IMR-90 (cell line): ENCODE measurements around the gene NPTN. TPM values are rescaled to one million over a fixed set of nuclear protein-coding genes. Genes with fewer than 3 reads are reported as not detected.

Experiments
- ATAC-seq: fragments of 200-7000 bp; cut with Tn5 transposase; 2 replicates; pipeline ENCODE4 v1.9.1; 2020; ENCODE audit warnings: low read depth, mild to moderate bottlenecking, moderate library complexity
- BruUV-seq: library from RNA; stranded (reverse); fragments of 400-500 nt; replicated peaks from 2 replicates; lab custom pipeline; 2021; lab: Mats Ljungman, UMichigan
- CTCF ChIA-PET: fragments of 300-600 bp; formaldehyde crosslinking; extraction: SDS; loops from one replicate; lab custom pipeline; 2021; ENCODE audit warnings: antibody characterized with exemption; lab: Yijun Ruan, JAX
- POLR2A ChIA-PET: fragments of 300-600 bp; sonication (Branson Sonifier 250); formaldehyde crosslinking; loops from one replicate; lab custom pipeline; 2022; ENCODE audit warnings: antibody characterized with exemption; ENCODE audit not compliant: unreplicated experiment; lab: Charles Lee
- DNase-seq: peaks from one replicate; pipeline ENCODE4 v3.0.0; 2013
- H2AFZ ChIP-seq: replicated peaks from 2 replicates; pipeline ENCODE3; 2013; ENCODE audit warnings: low read length, mild to moderate bottlenecking; ENCODE audit not compliant: poor library complexity
- H2AK5ac ChIP-seq: 2 replicates; pipeline ENCODE4 v1.6.1; 2013; ENCODE audit warnings: low read depth, low read length, inconsistent platforms
- H2AK9ac ChIP-seq: replicated peaks from 2 replicates; pipeline ENCODE3; 2013; ENCODE audit warnings: mild to moderate bottlenecking, low read depth, low read length, moderate library complexity; ENCODE audit not compliant: poor library complexity
- H2BK120ac ChIP-seq: 2 replicates; pipeline ENCODE4 v1.6.1; 2013; ENCODE audit warnings: low read depth, low read length, inconsistent platforms
- H2BK15ac ChIP-seq: 3 replicates; pipeline ENCODE4 v1.6.1; 2013; ENCODE audit warnings: low read depth, low read length, inconsistent platforms
- H2BK20ac ChIP-seq: 2 replicates; pipeline ENCODE4 v1.6.1; 2013; ENCODE audit warnings: low read depth, mild to moderate bottlenecking, inconsistent platforms, low read length, moderate library complexity
- H2BK5ac ChIP-seq: 2 replicates; pipeline ENCODE4 v1.6.1; 2013; ENCODE audit warnings: mild to moderate bottlenecking, low read depth, low read length, inconsistent platforms; ENCODE audit not compliant: poor library complexity, severe bottlenecking
- H3K14ac ChIP-seq: replicated peaks from 2 replicates; pipeline ENCODE4 v1.6.1; 2013; ENCODE audit warnings: low read depth, low read length, inconsistent platforms
- H3K18ac ChIP-seq: 2 replicates; pipeline ENCODE4 v1.6.1; 2013; ENCODE audit warnings: low read depth, low read length, control low read depth
- H3K23ac ChIP-seq: 2 replicates; pipeline ENCODE4 v1.6.1; 2013; ENCODE audit warnings: low read depth, low read length, inconsistent platforms
- H3K27ac ChIP-seq: 2 replicates; pipeline ENCODE4 v1.5.1; 2013; ENCODE audit warnings: mild to moderate bottlenecking, control low read depth, low read length; ENCODE audit not compliant: insufficient read depth
- H3K27me3 ChIP-seq: 2 replicates; pipeline ENCODE4 v1.6.1; 2013; ENCODE audit warnings: low read length; ENCODE audit not compliant: control insufficient read depth, insufficient read depth
- H3K36me3 ChIP-seq: 2 replicates; pipeline ENCODE4 v1.6.1; 2013; ENCODE audit warnings: low read length, mixed read lengths; ENCODE audit not compliant: control insufficient read depth, insufficient read depth
- H3K4ac ChIP-seq: 2 replicates; pipeline ENCODE4 v1.6.1; 2013; ENCODE audit warnings: low read depth, low read length, inconsistent platforms
- H3K4me1 ChIP-seq: 2 replicates; pipeline ENCODE4 v1.6.1; 2013; ENCODE audit warnings: low read length, mixed read lengths; ENCODE audit not compliant: control insufficient read depth, insufficient read depth
- H3K4me2 ChIP-seq: 2 replicates; pipeline ENCODE4 v1.6.1; 2013; ENCODE audit warnings: low read depth, mild to moderate bottlenecking, control low read depth, low read length, moderate library complexity
- H3K4me3 ChIP-seq: 2 replicates; pipeline ENCODE4 v1.5.1; 2013; ENCODE audit warnings: low read depth, mild to moderate bottlenecking, control low read depth, low read length, moderate library complexity; ENCODE audit not compliant: insufficient read depth
- H3K56ac ChIP-seq: 2 replicates; pipeline ENCODE4 v1.6.1; 2013; ENCODE audit warnings: low read length, inconsistent platforms; ENCODE audit not compliant: insufficient read depth; ENCODE audit errors: extremely low read depth
- H3K79me1 ChIP-seq, 2 experiments: 2 replicates each; pipeline ENCODE4 v1.6.1; 2013; ENCODE audit warnings: low read length in 2 of 2, inconsistent platforms in 1 of 2, low read depth in 1 of 2
- H3K9ac ChIP-seq: 2 replicates; pipeline ENCODE4 v1.6.1; 2013; ENCODE audit warnings: low read depth, low read length, control low read depth
- H3K9me1 ChIP-seq: 2 replicates; pipeline ENCODE4 v1.6.1; 2013; ENCODE audit warnings: low read length, inconsistent platforms; ENCODE audit not compliant: insufficient read depth
- H3K9me3 ChIP-seq: 2 replicates; pipeline ENCODE4 v1.6.1; 2013; ENCODE audit warnings: low read length; ENCODE audit not compliant: control insufficient read depth, insufficient read depth
- H4K20me1 ChIP-seq: 2 replicates; pipeline ENCODE4 v1.6.1; 2013; ENCODE audit warnings: low read length, inconsistent platforms; ENCODE audit not compliant: insufficient read depth
- H4K5ac ChIP-seq: 2 replicates; pipeline ENCODE4 v1.6.1; 2013; ENCODE audit warnings: mild to moderate bottlenecking, low read depth, low read length, control low read depth
- H4K8ac ChIP-seq, 2 experiments: 2 replicates each; pipeline ENCODE4 v1.6.1; 2013; ENCODE audit warnings: low read depth in 2 of 2, low read length in 2 of 2, control low read depth in 1 of 2, inconsistent platforms in 1 of 2
- H4K91ac ChIP-seq: 2 replicates; pipeline ENCODE4 v1.6.1; 2013; ENCODE audit warnings: low read depth, low read length, inconsistent platforms; ENCODE audit not compliant: insufficient read depth
- BHLHE40 ChIP-seq: fragments of 150-350 bp; IDR thresholded peaks from 2 replicates; pipeline ENCODE4 v1.6.1; 2016; ENCODE audit warnings: mild to moderate bottlenecking, low read depth, low read length
- CEBPB ChIP-seq: IDR thresholded peaks from 2 replicates; pipeline ENCODE4 v1.6.1; 2012; ENCODE audit warnings: low read depth, low read length, improper control_type of control experiment
- CHD1 ChIP-seq: IDR thresholded peaks from 2 replicates; pipeline ENCODE4 v1.6.1; 2012; ENCODE audit warnings: low read depth, low read length, improper control_type of control experiment
- CTCF ChIP-seq: conservative IDR thresholded peaks from 2 replicates; pipeline ENCODE4 v1.5.1; 2012; ENCODE audit warnings: mild to moderate bottlenecking, low read depth, low read length, improper control_type of control experiment
- ELK1 ChIP-seq: fragments of 150-350 bp; IDR thresholded peaks from 2 replicates; pipeline ENCODE4 v1.6.1; 2016; ENCODE audit warnings: low read depth, mild to moderate bottlenecking, low read length, moderate library complexity, borderline replicate concordance
- FOS ChIP-seq: fragments of 150-350 bp; IDR thresholded peaks from 2 replicates; pipeline ENCODE4 v1.6.1; 2016; ENCODE audit warnings: low read depth, low read length
- MAFK ChIP-seq: IDR thresholded peaks from 2 replicates; pipeline ENCODE4 v1.6.1; 2012; ENCODE audit warnings: low read depth, low read length, improper control_type of control experiment
- MAZ ChIP-seq: IDR thresholded peaks from 2 replicates; pipeline ENCODE4 v1.6.1; 2012; ENCODE audit warnings: low read depth, mild to moderate bottlenecking, low read length, improper control_type of control experiment, moderate library complexity, borderline replicate concordance
- MXI1 ChIP-seq: IDR thresholded peaks from 2 replicates; pipeline ENCODE4 v1.6.1; 2012; ENCODE audit warnings: low read depth, mild to moderate bottlenecking, low read length, moderate library complexity, borderline replicate concordance
- RAD21 ChIP-seq: IDR thresholded peaks from 2 replicates; pipeline ENCODE4 v1.6.1; 2012; ENCODE audit warnings: low read length, improper control_type of control experiment
- RCOR1 ChIP-seq: IDR thresholded peaks from 2 replicates; pipeline ENCODE4 v1.6.1; 2012; ENCODE audit warnings: mild to moderate bottlenecking, low read length, improper control_type of control experiment; ENCODE audit not compliant: insufficient replicate concordance
- RFX5 ChIP-seq: IDR thresholded peaks from 2 replicates; pipeline ENCODE4 v1.8.0; 2012; ENCODE audit warnings: low read depth, mild to moderate bottlenecking, low read length, moderate library complexity
- SMC3 ChIP-seq: fragments of 150-350 bp; IDR thresholded peaks from 2 replicates; pipeline ENCODE4 v1.6.1; 2016; ENCODE audit warnings: low read depth, mild to moderate bottlenecking, antibody characterized with exemption, low read length, moderate library complexity
- USF2 ChIP-seq: fragments of 150-350 bp; IDR thresholded peaks from 2 replicates; pipeline ENCODE4 v1.6.1; 2017; ENCODE audit warnings: mild to moderate bottlenecking, antibody characterized with exemption, low read length, low read depth
- dilution Hi-C: fragments of 300-500 bp; cut with HindIII; formaldehyde crosslinking; loops from one replicate; pipeline ENCODE4 v1.14.3; 2018; ENCODE audit warnings: low sequenced_read_pairs; ENCODE audit not compliant: unreplicated experiment
- in situ Hi-C: fragments of 300-500 bp; cut with MboI; formaldehyde crosslinking; loops from 3 replicates; pipeline ENCODE4 v1.14.3; 2019; ENCODE audit warnings: low sequenced_read_pairs, inconsistent platforms, mixed read lengths
- intact Hi-C: fragments of 100-400 bp; cut with micrococcal nuclease; formaldehyde crosslinking; loops from 2 replicates; pipeline ENCODE4 v1.10.0; 2022
- polyA plus RNA-seq, 3 experiments: library from polyadenylated mRNA; depleted of rRNA; stranded (reverse); fragments of >200 nt; gene quantifications; 2 replicates each; pipeline ENCODE4 v1.2.3, GENCODE V29; 2012; ENCODE audit warnings: low replicate concordance in 1 of 3
- total RNA-seq: library from RNA; depleted of rRNA; stranded (reverse); fragments of >200 nt; gene quantifications from 2 replicates; pipeline ENCODE4 v1.2.3, GENCODE V29; 2012

The NPTN gene
- total and polyA plus RNA-seq, 2 of the 4 experiments (the other 2 are of a cell fraction): 171 to 329 TPM

- Histone ChIP-seq H2AFZ (no peak overlapping the region), H2AK5ac (no peak overlapping the region), H3K4me3 (no peak overlapping the region), H3K4me1 (no peaks in the 10 kb centered on the region), H3K27me3 (peaks cover 22% of the 10 kb centered on the region), H2BK5ac (no peak overlapping the region), H3K4ac (no peak overlapping the region), H3K79me1 (no peaks in the 10 kb centered on the region), H3K14ac (no peak overlapping the region), H3K36me3 (no peaks in the 10 kb centered on the region), H2AK9ac (no peak overlapping the region), H4K5ac (no peak overlapping the region), H4K8ac (no peak overlapping the region), H3K9me3 (peaks cover 4% of the 10 kb centered on the region), H3K4me2 (no peak overlapping the region), H3K9me1 (no peaks in the 10 kb centered on the region), H3K18ac (no peak overlapping the region), H2BK15ac (no peak overlapping the region), H3K56ac (no peak overlapping the region), H3K9ac (no peak overlapping the region), H4K91ac (no peak overlapping the region), H2BK120ac (no peak overlapping the region), H3K27ac (no peak overlapping the region), H2BK20ac (no peak overlapping the region), H3K23ac (no peak overlapping the region), H4K20me1 (no peaks in the 10 kb centered on the region)
- no peak for TF ChIP-seq RFX5
- no peak for TF ChIP-seq CEBPB
- TF ChIP-seq ELK1: no peak
- no peak for TF ChIP-seq MAZ
- no peak for TF ChIP-seq CTCF
- TF ChIP-seq MAFK: no peak
- no peak for TF ChIP-seq SMC3
- no peak for TF ChIP-seq MXI1
- no peak for TF ChIP-seq USF2
- no peak for TF ChIP-seq FOS
- no peak for TF ChIP-seq BHLHE40
- TF ChIP-seq CHD1: no peak
- TF ChIP-seq RAD21: no peak
- no peak for TF ChIP-seq RCOR1
- ChIA-PET POLR2A (no interaction called here), CTCF (no interaction called here)
- in situ Hi-C loops: no loop called here
- DNase-seq: no peak
- no TSS peak for BruUV-seq
- ATAC-seq: no peak
- dilution Hi-C loops: no loop called here
- intact Hi-C loops: no loop called here
These were observed 27.3 kb upstream of the NPTN start for GRCh38 chr15:73660455-73660854.
